Prostate gland (tissue), 2 donors: ENCODE results near the gene FRRS1L. TPM values are rescaled to one million over a fixed set of nuclear protein-coding genes. Genes with fewer than 3 reads are reported as not detected.

Experiments used
- DNase-seq: peaks from one replicate; pipeline ENCODE4 v3.0.0-alpha.2; 2019; ENCODE audit warnings: low spot score
- H3K27ac ChIP-seq, 2 donors: fragments of 200-600 bp; sonication (generic); 2 replicates each; pipeline ENCODE4 v1.5.1; 2017 to 2019
- H3K27me3 ChIP-seq: fragments of 200-600 bp; sonication (generic); replicated peaks from 2 replicates; pipeline ENCODE4 v1.5.1; 2019; ENCODE audit not compliant: insufficient read depth
- H3K36me3 ChIP-seq, 2 donors: fragments of 200-600 bp; sonication (generic); 1 replicate in 1 of 2; 2 replicates in 1 of 2; pipeline versions ENCODE4 v1.5.1 to v1.8.1; 2017 to 2019
- H3K4me1 ChIP-seq: fragments of 200-600 bp; sonication (generic); replicated peaks from 2 replicates; pipeline ENCODE4 v1.5.1; 2019
- H3K4me3 ChIP-seq, 2 donors: fragments of 200-600 bp; sonication (generic); 2 replicates each; pipeline ENCODE4 v1.5.1; 2017 to 2019
- H3K9me3 ChIP-seq: fragments of 200-600 bp; sonication (generic); 2 replicates; pipeline ENCODE4 v1.5.1; 2017
- POLR2A ChIP-seq: fragments of 450-650 bp; IDR thresholded peaks from one replicate; pipeline ENCODE4 v1.6.1; 2016; ENCODE audit warnings: antibody characterized with exemption, mild to moderate bottlenecking
- POLR2AphosphoS5 ChIP-seq: sonication (generic); formaldehyde crosslinking; IDR thresholded peaks from one replicate; pipeline ENCODE4 v1.6.1; 2017; ENCODE audit warnings: antibody characterized with exemption
- WGBS: methylation state at CpG from one replicate; pipeline ENCODE4 v1.1.5; 2018; 5-methylcytosine and 5-hydroxymethylcytosine counted together
- intact Hi-C: fragments of 100-400 bp; cut with DNase I; formaldehyde crosslinking; loops from one replicate; pipeline ENCODE4 v1.14.2; 2022
- total RNA-seq, 2 donors: library from RNA; depleted of rRNA; stranded (reverse); fragments of >200 nt; gene quantifications; one replicate each; pipeline ENCODE4 v1.1.0, GENCODE V29; 2016
- TF ChIP-seq, protein P1 (sequence below), 4 experiments: fragments of 200-600 bp in 2 of 4; fragments of 450-650 bp in 2 of 4; sonication (generic) in 2 of 4; IDR thresholded peaks; 1 replicate in 3 of 4; 2 replicates in 1 of 4; pipeline ENCODE4 v1.5.1; 2016 to 2019; ENCODE audit warnings: antibody characterized with exemption in 4 of 4, mild to moderate bottlenecking in 2 of 4, moderate library complexity in 2 of 4

FRRS1L gene
- total RNA-seq, 2 donors from 2014 or later, result 1.6 to 11.9 TPM

DNA sequence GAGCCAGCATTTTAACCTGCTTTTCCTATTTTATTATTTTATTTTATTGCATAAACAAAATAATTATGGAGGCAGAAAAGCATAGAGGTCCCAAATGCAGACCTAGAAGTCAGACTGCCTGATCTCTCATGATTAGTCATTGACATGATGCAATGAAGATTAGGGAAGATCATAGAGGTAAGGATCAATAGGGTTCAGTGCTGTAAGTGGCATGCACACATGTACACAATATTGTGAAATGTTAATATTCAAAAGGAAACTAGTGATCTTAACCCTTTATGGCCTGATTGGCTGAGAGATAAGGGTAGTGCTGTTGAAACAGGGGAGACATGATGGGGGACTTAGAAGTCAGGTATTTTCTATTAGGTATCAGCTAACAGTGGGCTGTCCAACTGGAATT, 1.1 kb upstream of the FRRS1L start:
- Histone ChIP-seq H3K27ac (no peak overlapping the region), H3K36me3 (no peaks in the 10 kb centered on the region), H3K4me1 (no peaks in the 10 kb centered on the region), H3K27me3 (no peaks in the 10 kb centered on the region), H3K9me3 (no peaks in the 10 kb centered on the region), H3K4me3 (no peak overlapping the region)
- TF ChIP-seq, protein P1, sequence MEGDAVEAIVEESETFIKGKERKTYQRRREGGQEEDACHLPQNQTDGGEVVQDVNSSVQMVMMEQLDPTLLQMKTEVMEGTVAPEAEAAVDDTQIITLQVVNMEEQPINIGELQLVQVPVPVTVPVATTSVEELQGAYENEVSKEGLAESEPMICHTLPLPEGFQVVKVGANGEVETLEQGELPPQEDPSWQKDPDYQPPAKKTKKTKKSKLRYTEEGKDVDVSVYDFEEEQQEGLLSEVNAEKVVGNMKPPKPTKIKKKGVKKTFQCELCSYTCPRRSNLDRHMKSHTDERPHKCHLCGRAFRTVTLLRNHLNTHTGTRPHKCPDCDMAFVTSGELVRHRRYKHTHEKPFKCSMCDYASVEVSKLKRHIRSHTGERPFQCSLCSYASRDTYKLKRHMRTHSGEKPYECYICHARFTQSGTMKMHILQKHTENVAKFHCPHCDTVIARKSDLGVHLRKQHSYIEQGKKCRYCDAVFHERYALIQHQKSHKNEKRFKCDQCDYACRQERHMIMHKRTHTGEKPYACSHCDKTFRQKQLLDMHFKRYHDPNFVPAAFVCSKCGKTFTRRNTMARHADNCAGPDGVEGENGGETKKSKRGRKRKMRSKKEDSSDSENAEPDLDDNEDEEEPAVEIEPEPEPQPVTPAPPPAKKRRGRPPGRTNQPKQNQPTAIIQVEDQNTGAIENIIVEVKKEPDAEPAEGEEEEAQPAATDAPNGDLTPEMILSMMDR (IDR thresholded peaks at IDR 0.05), result no peak
- TF ChIP-seq POLR2AphosphoS5, result no peak
- no peak for TF ChIP-seq POLR2A
- intact Hi-C loops, result no loop called here
- DNase-seq, result no peak

DNA sequence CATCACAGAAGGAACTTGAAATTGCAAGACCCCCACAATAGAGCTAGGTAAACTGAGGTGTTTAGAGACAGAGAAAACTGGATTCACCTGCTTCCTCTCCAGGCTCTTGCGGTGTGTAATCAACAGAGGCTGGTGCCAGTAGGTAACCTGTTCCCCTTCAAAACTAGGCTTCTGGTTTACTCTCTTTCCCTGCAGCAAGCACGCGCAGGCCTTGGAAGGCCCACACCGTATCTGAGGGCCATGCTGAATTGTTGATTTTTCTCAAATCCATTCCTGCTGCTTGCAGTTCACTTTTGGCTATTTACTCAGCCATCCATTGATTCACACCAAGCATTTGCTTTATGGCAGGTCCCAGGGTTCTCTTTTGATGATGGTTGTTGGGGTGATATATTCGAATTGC, 667 bp upstream of the FRRS1L start:
- no peak overlapping the region for H3K27ac ChIP-seq
- H3K9me3 ChIP-seq, result no peaks in the 10 kb centered on the region
- no peaks in the 10 kb centered on the region for H3K36me3 ChIP-seq
- TF ChIP-seq, protein P1 (IDR thresholded peaks at IDR 0.05), result no peak
- no peak for TF ChIP-seq POLR2AphosphoS5
- no peak for TF ChIP-seq POLR2A
- no peak for DNase-seq
- no peaks in the 10 kb centered on the region for H3K4me1 ChIP-seq
- WGBS, result 87% methylated on average over 5 of the region's 5 CpGs
- H3K4me3 ChIP-seq, result no peak overlapping the region
- intact Hi-C loops, result no loop called here
- H3K27me3 ChIP-seq, result no peaks in the 10 kb centered on the region

DNA sequence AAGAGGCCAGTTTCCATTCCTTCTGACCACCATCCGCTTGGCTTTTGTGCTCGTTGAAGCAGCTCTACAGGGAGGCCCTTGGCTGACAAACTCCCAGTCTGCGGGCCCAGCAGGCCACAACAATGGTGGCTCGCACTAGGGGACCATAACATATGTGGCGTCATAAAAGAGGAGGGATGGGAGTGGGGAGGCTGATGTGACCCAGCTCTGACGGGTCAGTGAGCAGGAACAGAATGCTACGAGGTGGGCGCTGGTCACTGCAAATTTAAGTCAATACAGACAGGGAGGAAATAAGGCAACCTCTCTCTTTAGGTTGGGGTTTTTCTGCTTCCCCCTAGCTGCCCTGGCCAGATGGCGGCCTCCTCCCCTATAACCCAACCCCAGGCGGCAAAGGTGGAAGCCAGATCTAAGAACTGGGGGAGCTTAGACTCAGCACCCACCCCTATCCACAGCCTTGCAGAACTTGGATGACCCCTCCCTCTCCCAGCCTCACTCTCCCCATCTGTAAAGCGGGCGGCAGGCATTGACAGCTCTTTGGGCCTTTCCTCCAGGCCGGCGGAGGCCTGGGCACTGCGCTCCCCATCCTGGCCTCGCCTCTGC, 778 bp downstream of the FRRS1L start:
- intact Hi-C loops, result no loop called here
- no peaks in the 10 kb centered on the region for H3K36me3 ChIP-seq
- H3K27ac ChIP-seq, result no peak overlapping the region
- TF ChIP-seq POLR2A, result no peak
- TF ChIP-seq, protein P1 (IDR thresholded peaks at IDR 0.05), result no peak
- TF ChIP-seq POLR2AphosphoS5, result no peak
- H3K9me3 ChIP-seq, result no peaks in the 10 kb centered on the region
- WGBS, result 75% methylated on average over 16 of the region's 16 CpGs
- H3K4me3 ChIP-seq, result peak overlapping the region; percentile 34 to 41
- DNase-seq, result no peak
- no peaks in the 10 kb centered on the region for H3K27me3 ChIP-seq
- H3K4me1 ChIP-seq, result no peaks in the 10 kb centered on the region

DNA sequence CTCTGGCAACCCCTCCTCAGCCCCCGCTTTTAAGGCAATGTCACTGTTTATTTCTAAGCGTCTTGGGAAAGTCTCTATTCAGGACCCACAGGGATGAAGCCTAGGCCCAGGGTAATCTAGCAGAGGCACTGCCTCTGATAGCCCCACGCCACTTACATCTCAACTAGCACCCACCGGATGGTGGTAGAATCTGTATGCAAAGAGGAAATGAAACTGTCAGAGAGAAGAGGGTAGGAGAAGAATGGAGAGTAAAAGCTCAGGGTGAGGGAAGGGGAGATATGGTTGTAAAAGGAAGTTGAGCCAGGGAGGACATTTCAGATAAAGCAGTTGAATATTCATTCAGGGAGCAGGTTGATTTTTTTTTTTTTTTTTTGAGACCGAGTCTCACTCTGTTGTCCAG, 3.0 kb downstream of the FRRS1L start:
- no peak overlapping the region for H3K27ac ChIP-seq
- intact Hi-C loops, result no loop called here
- H3K27me3 ChIP-seq, result no peaks in the 10 kb centered on the region
- no peaks in the 10 kb centered on the region for H3K36me3 ChIP-seq
- TF ChIP-seq, protein P1 (IDR thresholded peaks at IDR 0.05), result no peak
- TF ChIP-seq POLR2AphosphoS5 (no peak), POLR2A (no peak)
- no peaks in the 10 kb centered on the region for H3K9me3 ChIP-seq
- no peak overlapping the region for H3K4me3 ChIP-seq
- 86% methylated on average over 5 of the region's 5 CpGs for WGBS
- no peak for DNase-seq
- H3K4me1 ChIP-seq, result no peaks in the 10 kb centered on the region

DNA sequence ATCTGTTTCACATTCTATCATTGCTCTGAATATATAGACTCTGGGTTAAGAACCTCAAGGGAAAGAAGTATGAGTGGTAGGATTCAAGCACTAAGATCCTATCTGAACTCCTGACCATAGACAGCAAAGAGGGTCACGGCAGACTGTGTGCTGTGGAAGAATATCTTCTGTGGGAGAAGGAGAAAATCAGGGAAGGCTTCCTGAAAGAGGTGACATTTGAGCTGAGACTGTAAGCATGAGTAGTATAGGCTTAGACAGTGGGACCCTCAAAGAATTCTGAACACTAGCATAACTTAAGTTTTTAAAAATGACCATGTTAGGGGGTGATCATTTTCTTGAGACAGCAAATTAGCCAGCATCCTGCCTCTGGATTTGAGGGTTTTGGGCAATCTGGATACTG, 3.9 kb downstream of the FRRS1L start:
- no peaks in the 10 kb centered on the region for H3K9me3 ChIP-seq
- H3K36me3 ChIP-seq, result no peaks in the 10 kb centered on the region
- H3K4me1 ChIP-seq, result no peaks in the 10 kb centered on the region
- H3K27me3 ChIP-seq, result no peaks in the 10 kb centered on the region
- H3K27ac ChIP-seq, result no peak overlapping the region
- no peak overlapping the region for H3K4me3 ChIP-seq
- intact Hi-C loops, result no loop called here
- TF ChIP-seq, protein P1 (IDR thresholded peaks at IDR 0.05), result no peak
- TF ChIP-seq POLR2AphosphoS5, result no peak
- TF ChIP-seq POLR2A, result no peak
- no peak for DNase-seq
- WGBS, result 97% methylated on average over 1 of the region's 1 CpG
